HG03095 (cell line): ENCODE data around the gene MSL1.

ENCODE experiments used
- ATAC-seq: cut with Tn5 transposase; IDR thresholded peaks from one replicate; pipeline ENCODE4 v1.9.1; 2021; ENCODE audit warnings: moderate library complexity; ENCODE audit not compliant: unreplicated experiment

Gene MSL1

GRCh38 chr17:40121181-40122135 is at the start of gene MSL1:
MSL1 (plus strand) TSS chr17:40121971; CDS start chr17:40122613, 642 bp downstream.
- ATAC-seq: peak; percentile 58

GRCh38 chr17:40072040-40072734 is 49.6 kb upstream of the MSL1 start:
- no peak for ATAC-seq

GRCh38 chr17:40072735-40073346 is 48.9 kb upstream of the MSL1 start:
- no peak for ATAC-seq

- no peak for ATAC-seq
These were observed 48.2 kb upstream of the MSL1 start for GRCh38 chr17:40073454-40074174.

- ATAC-seq: no peak
These were observed 47.6 kb upstream of the MSL1 start for GRCh38 chr17:40074175-40074512.

- ATAC-seq: no peak
These were observed 46.9 kb upstream of the MSL1 start for GRCh38 chr17:40074871-40075200.

GRCh38 chr17:40075201-40075941 is 46.4 kb upstream of the MSL1 start:
- ATAC-seq: no peak

GRCh38 chr17:40075942-40076498 is 45.8 kb upstream of the MSL1 start:
- ATAC-seq: no peak

GRCh38 chr17:40076591-40076990 is 45.2 kb upstream of the MSL1 start:
- no peak for ATAC-seq

- ATAC-seq: no peak
These were observed 42.2 kb upstream of the MSL1 start for GRCh38 chr17:40079545-40079944.

GRCh38 chr17:40084477-40084876 is 37.3 kb upstream of the MSL1 start:
- no peak for ATAC-seq

- no peak for ATAC-seq
These were observed 35.4 kb upstream of the MSL1 start for GRCh38 chr17:40086150-40087044.

GRCh38 chr17:40087049-40087794 is 34.5 kb upstream of the MSL1 start:
- no peak for ATAC-seq

GRCh38 chr17:40087903-40088718 is 33.7 kb upstream of the MSL1 start:
- no peak for ATAC-seq

- ATAC-seq: no peak
These were observed 32.5 kb upstream of the MSL1 start for GRCh38 chr17:40089077-40089895.

- ATAC-seq: no peak
These were observed 31.3 kb upstream of the MSL1 start for GRCh38 chr17:40090237-40091119.
